ENCODE measurements around the gene STARD10. TPM values are rescaled to one million over a fixed set of nuclear protein-coding genes. Genes with fewer than 3 reads are reported as not detected.

The STARD10 gene
- total RNA-seq, 2 experiments from 2014 or later, result 10.5 to 12.9 TPM

DNA sequence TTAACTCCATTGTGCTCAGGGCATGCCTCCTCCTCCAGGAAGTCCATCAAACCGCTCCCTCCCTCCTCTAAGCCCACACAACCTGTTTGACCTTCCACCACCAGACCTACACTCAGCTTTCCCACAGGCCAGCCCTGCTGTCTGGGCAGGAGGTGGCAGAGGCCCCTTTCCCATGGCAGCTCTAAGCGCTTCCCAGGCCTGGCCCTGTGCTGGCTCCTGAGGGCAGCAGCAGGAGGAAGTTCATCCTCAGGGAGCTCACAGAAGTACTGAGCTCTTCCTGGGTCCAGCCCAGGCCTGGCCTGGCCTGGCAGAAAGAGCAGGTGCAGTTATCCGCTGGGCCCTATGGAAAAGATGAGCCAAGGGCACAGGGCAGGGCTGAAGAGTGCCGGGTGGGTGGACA is 73.1 kb downstream of the STARD10 start:
- peak overlapping the region; percentile 90 for H3K27ac Mint-ChIP-seq

DNA sequence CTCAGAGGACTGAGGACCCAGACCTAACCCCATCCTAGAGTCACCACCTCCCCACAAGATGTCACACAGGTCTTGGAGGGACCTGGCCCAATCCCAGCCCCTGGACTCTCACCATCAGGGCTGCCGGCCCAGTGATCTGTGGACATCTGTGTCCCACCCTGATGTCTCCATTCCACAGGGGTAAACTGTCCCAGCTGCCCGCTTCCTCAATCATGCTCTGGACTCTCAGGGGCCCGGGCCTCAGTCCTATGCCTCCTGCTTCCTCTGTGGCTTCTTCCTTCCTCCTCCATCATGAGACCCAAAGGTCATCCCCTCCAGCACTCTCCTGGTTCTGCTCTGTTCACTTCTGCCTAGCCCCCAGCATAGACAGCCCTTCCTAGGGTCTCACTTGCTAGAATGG is 73.8 kb downstream of the STARD10 start:
- DNase-seq, result no peak
- Mint-ChIP-seq H3K9me3 (no peaks in the 10 kb centered on the region), H3K27me3 (no peaks in the 10 kb centered on the region), H3K4me3 (peak overlapping the region; percentile 91), H3K27ac (peak overlapping the region; percentile 90), H3K36me3 (ENCODE audit: low read depth) (peaks cover 46% of the 10 kb centered on the region), H3K4me1 (ENCODE audit: low read depth) (peaks cover 72% of the 10 kb centered on the region)
- TF ChIP-seq, protein P1, sequence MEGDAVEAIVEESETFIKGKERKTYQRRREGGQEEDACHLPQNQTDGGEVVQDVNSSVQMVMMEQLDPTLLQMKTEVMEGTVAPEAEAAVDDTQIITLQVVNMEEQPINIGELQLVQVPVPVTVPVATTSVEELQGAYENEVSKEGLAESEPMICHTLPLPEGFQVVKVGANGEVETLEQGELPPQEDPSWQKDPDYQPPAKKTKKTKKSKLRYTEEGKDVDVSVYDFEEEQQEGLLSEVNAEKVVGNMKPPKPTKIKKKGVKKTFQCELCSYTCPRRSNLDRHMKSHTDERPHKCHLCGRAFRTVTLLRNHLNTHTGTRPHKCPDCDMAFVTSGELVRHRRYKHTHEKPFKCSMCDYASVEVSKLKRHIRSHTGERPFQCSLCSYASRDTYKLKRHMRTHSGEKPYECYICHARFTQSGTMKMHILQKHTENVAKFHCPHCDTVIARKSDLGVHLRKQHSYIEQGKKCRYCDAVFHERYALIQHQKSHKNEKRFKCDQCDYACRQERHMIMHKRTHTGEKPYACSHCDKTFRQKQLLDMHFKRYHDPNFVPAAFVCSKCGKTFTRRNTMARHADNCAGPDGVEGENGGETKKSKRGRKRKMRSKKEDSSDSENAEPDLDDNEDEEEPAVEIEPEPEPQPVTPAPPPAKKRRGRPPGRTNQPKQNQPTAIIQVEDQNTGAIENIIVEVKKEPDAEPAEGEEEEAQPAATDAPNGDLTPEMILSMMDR (IDR thresholded peaks at IDR 0.05), result no peak
- Histone ChIP-seq H3K36me3 (ENCODE audit: insufficient read depth, low read length) (peaks cover 46% of the 10 kb centered on the region), H3K4me3 (ENCODE audit: low read length) (peak overlapping the region; percentile 83), H3K27ac (ENCODE audit: low read depth in 1 of 2, low read length in 2 of 2) (no peak overlapping the region), H3K4me1 (ENCODE audit: insufficient read depth, low read length) (peaks cover 83% of the 10 kb centered on the region), H3K9me3 (ENCODE audit: control insufficient read depth in 1 of 2, insufficient read depth in 1 of 2, low read length in 2 of 2) (no peaks in the 10 kb centered on the region), H3K27me3 (ENCODE audit: control insufficient read depth in 1 of 2, insufficient read depth in 2 of 2, low read length in 2 of 2) (no peaks in the 10 kb centered on the region)
- intact Hi-C loops (cut with DNase I, micrococcal nuclease), result no loop called here
- POLR2A ChIA-PET, result interaction anchor here (0.6 kb wide), 1 partner anchor 420 kb away, joined by 3 read pairs; no protein-coding TSS in a partner anchor
- ATAC-seq (ENCODE audit: poor library complexity), result no peak
- CTCF ChIA-PET, result interaction anchor here (1.2 kb wide), 1 partner anchor 74 kb away, joined by 4 read pairs; the partner anchor contains the start of gene STARD10

More for the DNA sequence above, 73.1 kb downstream of the STARD10 start:
- Mint-ChIP-seq H3K9me3 (no peaks in the 10 kb centered on the region), H3K4me1 (ENCODE audit: low read depth) (peaks cover 72% of the 10 kb centered on the region), H3K4me3 (peak overlapping the region; percentile 91), H3K36me3 (ENCODE audit: low read depth) (peaks cover 48% of the 10 kb centered on the region), H3K27me3 (no peaks in the 10 kb centered on the region)
- H3K4me1 ChIP-seq (ENCODE audit: insufficient read depth, low read length), result peaks cover 85% of the 10 kb centered on the region
- CTCF ChIA-PET, result interaction anchor here (1.2 kb wide), 1 partner anchor 73 kb away, joined by 4 read pairs; the partner anchor contains the start of gene STARD10
- no peak for ATAC-seq (ENCODE audit: poor library complexity)
- H3K27ac ChIP-seq (ENCODE audit: low read depth in 1 of 2, low read length in 2 of 2), result peak overlapping the region; percentile 1 to 72
- no peaks in the 10 kb centered on the region for H3K27me3 ChIP-seq (ENCODE audit: control insufficient read depth in 1 of 2, insufficient read depth in 2 of 2, low read length in 2 of 2)
- DNase-seq, result no peak
- TF ChIP-seq, protein P1 (IDR thresholded peaks at IDR 0.05), result no peak
- H3K36me3 ChIP-seq (ENCODE audit: insufficient read depth, low read length), result peaks cover 41% of the 10 kb centered on the region
- POLR2A ChIA-PET, result interaction anchor here (0.6 kb wide), 1 partner anchor 419 kb away, joined by 3 read pairs; no protein-coding TSS in a partner anchor
- peak overlapping the region; percentile 83 for H3K4me3 ChIP-seq (ENCODE audit: low read length)
- intact Hi-C loops (cut with DNase I, micrococcal nuclease), result no loop called here
- no peaks in the 10 kb centered on the region for H3K9me3 ChIP-seq (ENCODE audit: control insufficient read depth in 1 of 2, insufficient read depth in 1 of 2, low read length in 2 of 2)

DNA sequence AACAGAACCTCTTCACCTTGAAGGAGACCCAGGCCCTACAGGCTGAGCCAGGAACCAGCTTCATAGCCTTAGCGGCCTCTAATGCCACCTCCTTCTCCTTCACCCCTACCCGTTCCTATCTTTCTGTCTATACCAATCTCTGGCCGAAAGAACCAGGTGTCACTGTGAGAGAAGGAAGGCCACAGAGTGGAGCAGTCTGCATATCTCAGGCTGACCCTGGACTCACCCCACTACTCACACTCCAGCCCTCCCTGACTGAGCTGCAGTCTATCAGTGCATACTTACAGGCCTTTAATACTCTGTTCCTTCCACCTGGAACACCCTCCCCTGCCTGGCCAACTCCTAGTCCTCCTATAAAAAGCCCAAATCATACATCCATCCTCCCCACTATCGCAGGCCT is 74.3 kb downstream of the STARD10 start:
- no peaks in the 10 kb centered on the region for H3K9me3 Mint-ChIP-seq
- TF ChIP-seq, protein P1 (IDR thresholded peaks at IDR 0.05), result no peak
- DNase-seq (no peak), ATAC-seq (ENCODE audit: poor library complexity) (no peak)
- Histone ChIP-seq H3K4me1 (ENCODE audit: insufficient read depth, low read length) (peaks cover 84% of the 10 kb centered on the region), H3K27me3 (ENCODE audit: control insufficient read depth in 1 of 2, insufficient read depth in 2 of 2, low read length in 2 of 2) (no peaks in the 10 kb centered on the region), H3K36me3 (ENCODE audit: insufficient read depth, low read length) (peaks cover 47% of the 10 kb centered on the region), H3K4me3 (ENCODE audit: low read length) (peak overlapping the region; percentile 83), H3K27ac (ENCODE audit: low read depth in 1 of 2, low read length in 2 of 2) (no peak overlapping the region), H3K9me3 (ENCODE audit: control insufficient read depth in 1 of 2, insufficient read depth in 1 of 2, low read length in 2 of 2) (no peaks in the 10 kb centered on the region)
- H3K27ac Mint-ChIP-seq, result peak overlapping the region; percentile 90
- intact Hi-C loops (cut with DNase I, micrococcal nuclease), result no loop called here
- CTCF ChIA-PET, result interaction anchor here (1.2 to 1.6 kb wide), 2 partner anchors 12 to 75 kb away, joined by 4 read pairs; partner anchors contain the start of gene STARD10
- peaks cover 75% of the 10 kb centered on the region for H3K4me1 Mint-ChIP-seq (ENCODE audit: low read depth)
- H3K27me3 Mint-ChIP-seq, result no peaks in the 10 kb centered on the region
- H3K4me3 Mint-ChIP-seq, result peak overlapping the region; percentile 91
- peaks cover 49% of the 10 kb centered on the region for H3K36me3 Mint-ChIP-seq (ENCODE audit: low read depth)
- POLR2A ChIA-PET, result interaction anchor here (1.0 kb wide), 1 partner anchor 423 kb away, joined by 3 read pairs; the partner anchor contains the start of gene FCHSD2

Measured in CD4-positive, alpha-beta T cell (primary cell).